ENCODE results near the gene SNX27.
"Not testable (repeated sequence)": the region's sequence is repeated elsewhere in the genome, so short reads cannot be mapped to it uniquely, and the experiment has no call there.

GRCh38 chr1:151733995-151734394, 122.1 kb downstream of the SNX27 start:
- not testable (repeated sequence) for TF ChIP-seq CTCF (optimal IDR thresholded peaks at IDR 0.05 in 1 of 3, IDR thresholded peaks at IDR 0.05 in 1 of 3, conservative IDR thresholded peaks at IDR 0.05 in 1 of 3; ENCODE audit: extremely low read depth in 1 of 3, insufficient read depth in 2 of 3, low read length in 3 of 3); EZH2 (IDR thresholded peaks at IDR 0.05; ENCODE audit: low read length)

All from keratinocyte (primary cell).